Measurements from ENCODE around the gene ARSA. TPM values are rescaled to one million over a fixed set of nuclear protein-coding genes. Genes with fewer than 3 reads are reported as not detected.

ARSA gene
- polyA plus RNA-seq, 1 donor (not counting 4 experiments of a cell fraction or from before 2014, with no cell fraction given), result 12.1 TPM

DNA sequence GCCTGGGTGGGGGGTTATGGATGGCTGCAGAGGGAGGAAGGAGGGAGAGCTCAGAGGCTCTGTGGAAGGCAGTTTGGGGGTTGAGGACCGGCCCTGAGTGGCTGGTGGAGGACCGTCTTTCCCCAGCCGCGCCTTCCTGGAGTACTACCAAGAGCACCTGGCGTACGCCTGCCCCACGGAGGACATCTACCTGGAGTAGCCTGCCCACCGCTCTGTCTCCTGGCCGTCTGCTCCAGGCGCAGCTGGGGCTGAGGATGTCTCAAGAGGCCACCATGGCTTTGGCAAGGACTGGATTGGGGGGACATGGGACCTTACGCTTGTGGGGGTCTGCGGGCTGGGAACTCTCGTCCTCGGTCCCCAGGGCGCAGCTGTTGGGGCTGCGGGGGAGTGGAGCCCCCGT, 17.4 kb downstream of the ARSA start:
- Histone ChIP-seq H3K27me3 (ENCODE audit: control insufficient read depth, extremely low read depth, insufficient read depth, low read length) (peaks cover 8% of the 10 kb centered on the region), H3K27ac (ENCODE audit: control insufficient read depth, insufficient read depth, low read length) (no peak overlapping the region), H3K79me2 (ENCODE audit: control insufficient read depth, insufficient read depth, low read length) (no peaks in the 10 kb centered on the region), H3K4me1 (ENCODE audit: control insufficient read depth, extremely low read depth, insufficient read depth, low read length) (peaks cover 2% of the 10 kb centered on the region), H3K4me2 (ENCODE audit: control insufficient read depth, extremely low read depth, insufficient read depth, low read depth, low read length) (no peak overlapping the region), H3K36me3 (ENCODE audit: control insufficient read depth in 2 of 2, extremely low read depth in 1 of 2, insufficient read depth in 2 of 2, low read length in 2 of 2) (no peaks in the 10 kb centered on the region), H3K9me3 (ENCODE audit: control insufficient read depth, low read depth, low read length) (no peaks in the 10 kb centered on the region), H3K4me3 (ENCODE audit: control insufficient read depth in 2 of 3, extremely low read depth in 1 of 3, insufficient read depth in 2 of 3, low read depth in 1 of 3, low read length in 3 of 3) (no peak overlapping the region), H3K9me1 (ENCODE audit: control insufficient read depth, extremely low read depth, insufficient read depth, low read length) (no peaks in the 10 kb centered on the region), H2AFZ (ENCODE audit: control insufficient read depth, low read length) (no peak overlapping the region), H3K9ac (ENCODE audit: control insufficient read depth, extremely low read depth, insufficient read depth, low read length) (no peak overlapping the region), H4K20me1 (ENCODE audit: control insufficient read depth, extremely low read depth, insufficient read depth, low read length) (no peaks in the 10 kb centered on the region)
- TF ChIP-seq, protein P1, sequence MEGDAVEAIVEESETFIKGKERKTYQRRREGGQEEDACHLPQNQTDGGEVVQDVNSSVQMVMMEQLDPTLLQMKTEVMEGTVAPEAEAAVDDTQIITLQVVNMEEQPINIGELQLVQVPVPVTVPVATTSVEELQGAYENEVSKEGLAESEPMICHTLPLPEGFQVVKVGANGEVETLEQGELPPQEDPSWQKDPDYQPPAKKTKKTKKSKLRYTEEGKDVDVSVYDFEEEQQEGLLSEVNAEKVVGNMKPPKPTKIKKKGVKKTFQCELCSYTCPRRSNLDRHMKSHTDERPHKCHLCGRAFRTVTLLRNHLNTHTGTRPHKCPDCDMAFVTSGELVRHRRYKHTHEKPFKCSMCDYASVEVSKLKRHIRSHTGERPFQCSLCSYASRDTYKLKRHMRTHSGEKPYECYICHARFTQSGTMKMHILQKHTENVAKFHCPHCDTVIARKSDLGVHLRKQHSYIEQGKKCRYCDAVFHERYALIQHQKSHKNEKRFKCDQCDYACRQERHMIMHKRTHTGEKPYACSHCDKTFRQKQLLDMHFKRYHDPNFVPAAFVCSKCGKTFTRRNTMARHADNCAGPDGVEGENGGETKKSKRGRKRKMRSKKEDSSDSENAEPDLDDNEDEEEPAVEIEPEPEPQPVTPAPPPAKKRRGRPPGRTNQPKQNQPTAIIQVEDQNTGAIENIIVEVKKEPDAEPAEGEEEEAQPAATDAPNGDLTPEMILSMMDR (optimal IDR thresholded peaks at IDR 0.05 in 1 of 3, IDR thresholded peaks at IDR 0.05 in 1 of 3, conservative IDR thresholded peaks at IDR 0.05 in 1 of 3; ENCODE audit: extremely low read depth in 1 of 3, insufficient read depth in 2 of 3, low read length in 3 of 3), result no peak
- no peak for TF ChIP-seq EZH2 (IDR thresholded peaks at IDR 0.05; ENCODE audit: low read length)
- FAIRE-seq, result no peak
- DNase-seq (ENCODE audit: low read depth, low spot score), result no peak
- dilution Hi-C loops (cut with MboI; ENCODE audit: extremely low pct_ligation_motif_present, low sequenced_read_pairs), result no loop called here

DNA sequence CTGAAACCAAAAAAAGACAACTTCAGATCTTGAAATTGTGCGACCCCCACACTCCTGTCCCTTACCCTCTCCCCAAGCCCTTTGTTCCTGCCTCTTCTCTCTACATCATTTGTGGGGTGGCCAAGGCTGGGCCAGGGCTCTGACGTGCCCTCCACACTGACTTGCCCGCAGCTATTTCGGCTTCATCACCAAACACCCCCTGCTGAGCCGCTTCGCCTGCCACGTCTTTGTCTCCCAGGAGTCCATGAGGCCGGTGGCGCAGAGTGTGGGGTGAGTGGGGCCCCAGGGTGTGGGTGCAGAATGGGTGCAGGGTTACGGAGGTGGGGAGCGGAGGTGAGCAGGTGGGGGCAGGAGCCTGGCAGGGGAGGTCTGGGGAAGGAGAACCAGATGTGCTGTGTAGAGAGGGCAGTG, 17.9 kb downstream of the ARSA start:
- no peaks in the 10 kb centered on the region for H3K9me3 ChIP-seq (ENCODE audit: control insufficient read depth, low read depth, low read length)
- peaks cover 2% of the 10 kb centered on the region for H3K4me1 ChIP-seq (ENCODE audit: control insufficient read depth, extremely low read depth, insufficient read depth, low read length)
- no peaks in the 10 kb centered on the region for H3K9me1 ChIP-seq (ENCODE audit: control insufficient read depth, extremely low read depth, insufficient read depth, low read length)
- DNase-seq (ENCODE audit: low read depth, low spot score) (no peak), FAIRE-seq (no peak)
- H3K36me3 ChIP-seq (ENCODE audit: control insufficient read depth in 2 of 2, extremely low read depth in 1 of 2, insufficient read depth in 2 of 2, low read length in 2 of 2), result no peaks in the 10 kb centered on the region
- TF ChIP-seq, protein P1 (optimal IDR thresholded peaks at IDR 0.05 in 1 of 3, IDR thresholded peaks at IDR 0.05 in 1 of 3, conservative IDR thresholded peaks at IDR 0.05 in 1 of 3; ENCODE audit: extremely low read depth in 1 of 3, insufficient read depth in 2 of 3, low read length in 3 of 3), result no peak
- TF ChIP-seq EZH2 (IDR thresholded peaks at IDR 0.05; ENCODE audit: low read length), result no peak
- no peaks in the 10 kb centered on the region for H3K79me2 ChIP-seq (ENCODE audit: control insufficient read depth, insufficient read depth, low read length)
- H3K27ac ChIP-seq (ENCODE audit: control insufficient read depth, insufficient read depth, low read length), result no peak overlapping the region
- dilution Hi-C loops (cut with MboI; ENCODE audit: extremely low pct_ligation_motif_present, low sequenced_read_pairs), result no loop called here
- peaks cover 13% of the 10 kb centered on the region for H3K27me3 ChIP-seq (ENCODE audit: control insufficient read depth, extremely low read depth, insufficient read depth, low read length)
- no peak overlapping the region for H3K4me2 ChIP-seq (ENCODE audit: control insufficient read depth, extremely low read depth, insufficient read depth, low read depth, low read length)
- no peak overlapping the region for H2AFZ ChIP-seq (ENCODE audit: control insufficient read depth, low read length)
- no peak overlapping the region for H3K4me3 ChIP-seq (ENCODE audit: control insufficient read depth in 2 of 3, extremely low read depth in 1 of 3, insufficient read depth in 2 of 3, low read depth in 1 of 3, low read length in 3 of 3)
- H3K9ac ChIP-seq (ENCODE audit: control insufficient read depth, extremely low read depth, insufficient read depth, low read length), result no peak overlapping the region
- no peaks in the 10 kb centered on the region for H4K20me1 ChIP-seq (ENCODE audit: control insufficient read depth, extremely low read depth, insufficient read depth, low read length)

Data from keratinocyte (primary cell).